ENCODE data around the gene TEX29.

Gene TEX29

DNA sequence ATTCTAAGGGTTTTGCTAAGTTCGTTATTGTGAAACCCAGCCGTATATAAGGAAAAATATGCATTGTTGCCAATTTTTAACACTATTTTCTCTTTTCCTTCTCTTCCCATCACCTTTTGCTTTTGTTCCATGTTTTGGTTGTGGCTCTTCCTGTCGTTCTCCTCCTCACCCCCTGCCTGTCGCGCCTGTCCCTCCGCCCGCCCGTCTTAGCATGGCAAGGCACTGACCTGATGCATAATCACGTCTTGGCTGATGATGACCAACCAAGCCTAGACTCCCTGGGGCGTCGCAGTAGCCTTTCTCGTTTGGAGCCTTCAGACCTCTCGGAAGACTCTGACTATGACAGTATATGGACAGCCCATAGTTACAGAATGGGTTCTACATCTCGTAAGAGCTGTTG, 28.5 kb upstream of the TEX29 start:
- no peak for DNase-seq (ENCODE audit: low read depth in 3 of 3)

DNA sequence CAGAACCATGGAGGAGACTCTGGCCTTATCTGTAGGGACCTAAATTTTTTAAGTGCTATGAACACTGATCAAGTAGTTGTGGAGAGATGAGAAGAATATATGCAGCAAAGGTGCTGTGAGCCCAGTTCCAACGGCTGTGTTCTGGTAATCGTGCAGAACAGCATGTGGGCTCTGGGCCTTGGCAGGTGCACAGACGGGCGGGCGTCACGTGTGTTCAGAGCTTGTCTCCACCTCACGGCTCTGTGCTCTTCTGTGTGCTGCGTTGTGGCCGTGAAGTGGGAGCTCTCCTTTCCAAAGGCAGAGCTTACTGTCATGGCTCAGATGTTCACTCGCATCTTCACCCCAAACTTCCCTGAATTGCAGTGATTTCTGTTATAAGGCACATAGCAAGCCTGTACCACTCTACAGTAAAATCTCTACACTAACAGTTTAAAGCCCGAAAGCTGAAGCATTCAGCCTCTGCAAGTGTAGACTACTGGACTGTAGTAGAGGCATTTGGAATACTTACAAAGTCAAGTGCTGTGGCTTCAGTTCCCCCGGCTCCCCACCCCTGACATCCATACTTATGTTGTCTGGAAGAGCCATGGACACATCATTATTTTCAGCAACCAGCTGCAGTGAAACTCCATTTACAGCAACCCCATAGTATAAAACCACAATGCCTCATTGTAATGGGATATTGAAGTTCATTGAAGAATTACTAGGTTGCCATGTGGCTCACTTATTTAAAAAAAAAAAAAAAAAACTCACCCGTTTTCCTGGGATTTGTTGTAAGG, 27.5 kb upstream of the TEX29 start:
- DNase-seq (ENCODE audit: low read depth in 3 of 3): no peak

- no peak for DNase-seq (ENCODE audit: low read depth in 3 of 3)
Measured at GRCh38 chr13:111295886-111296285, 24.6 kb upstream of the TEX29 start.

- DNase-seq (ENCODE audit: low read depth in 3 of 3): no peak
Measured at GRCh38 chr13:111296417-111296816, 24.0 kb upstream of the TEX29 start.

- no peak for DNase-seq (ENCODE audit: low read depth in 3 of 3)
Measured at GRCh38 chr13:111298214-111298975, 22.0 kb upstream of the TEX29 start.

DNA sequence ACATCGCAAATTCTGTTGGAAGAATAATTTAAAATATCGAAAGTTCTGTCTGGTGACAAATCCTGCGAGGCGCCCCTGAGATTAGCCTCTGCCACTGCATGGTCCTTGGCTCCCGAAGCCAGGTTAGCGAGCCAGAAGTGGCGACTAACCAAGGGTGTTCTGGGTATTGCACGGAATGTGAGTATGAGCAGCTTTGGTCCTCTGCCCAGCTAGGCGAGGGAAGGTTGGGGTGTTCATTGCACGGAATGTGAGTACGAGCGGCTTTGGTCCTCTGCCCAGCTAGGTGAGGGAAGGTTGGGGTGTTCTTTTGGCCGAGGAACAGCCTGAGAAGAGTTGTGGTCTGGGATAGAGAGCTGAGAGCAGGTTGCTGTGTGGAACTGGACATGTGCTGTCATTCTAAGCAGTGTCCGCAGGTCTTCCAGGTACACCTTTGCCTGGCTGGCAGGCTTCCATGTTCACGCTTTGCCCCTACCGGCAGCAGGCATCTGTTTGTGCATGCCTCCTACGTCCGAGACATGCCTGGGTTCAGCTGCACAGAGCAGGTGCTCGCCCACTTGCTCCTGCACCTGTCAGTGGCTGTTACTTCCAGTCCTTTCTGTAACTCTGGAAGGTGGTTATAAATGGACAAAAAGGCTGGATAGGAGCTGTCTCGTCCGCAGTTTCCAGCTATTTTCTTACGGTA, 18.3 kb upstream of the TEX29 start:
- DNase-seq (ENCODE audit: low read depth in 3 of 3): no peak

- DNase-seq (ENCODE audit: low read depth in 3 of 3): no peak
Measured at GRCh38 chr13:111303559-111303958, 16.9 kb upstream of the TEX29 start.

DNA sequence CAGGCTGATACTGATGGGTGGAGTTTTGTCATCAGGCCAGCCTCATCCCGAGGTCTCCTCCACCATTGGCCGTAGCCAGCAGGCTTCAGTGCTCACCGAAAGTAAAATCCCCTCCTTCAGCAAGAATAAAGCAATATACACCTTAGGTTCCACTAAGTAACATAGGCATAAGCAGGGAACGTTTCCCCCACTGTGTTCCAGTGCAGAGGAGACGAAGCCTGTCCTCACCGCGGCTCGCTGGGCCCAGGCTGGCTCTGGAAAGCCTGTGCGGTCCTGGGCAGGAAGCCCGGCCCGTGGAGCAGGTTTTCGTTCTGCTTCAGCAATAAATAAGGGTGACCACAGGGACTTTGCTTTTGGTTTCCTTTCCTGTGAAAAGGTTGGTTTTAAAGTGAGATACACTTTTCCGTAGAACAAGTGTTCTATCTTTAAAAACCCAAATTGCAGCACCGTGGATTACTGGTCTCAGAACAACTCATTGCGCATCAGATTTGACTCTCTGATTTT, 16.3 kb upstream of the TEX29 start:
- DNase-seq (ENCODE audit: low read depth in 3 of 3): no peak

DNA sequence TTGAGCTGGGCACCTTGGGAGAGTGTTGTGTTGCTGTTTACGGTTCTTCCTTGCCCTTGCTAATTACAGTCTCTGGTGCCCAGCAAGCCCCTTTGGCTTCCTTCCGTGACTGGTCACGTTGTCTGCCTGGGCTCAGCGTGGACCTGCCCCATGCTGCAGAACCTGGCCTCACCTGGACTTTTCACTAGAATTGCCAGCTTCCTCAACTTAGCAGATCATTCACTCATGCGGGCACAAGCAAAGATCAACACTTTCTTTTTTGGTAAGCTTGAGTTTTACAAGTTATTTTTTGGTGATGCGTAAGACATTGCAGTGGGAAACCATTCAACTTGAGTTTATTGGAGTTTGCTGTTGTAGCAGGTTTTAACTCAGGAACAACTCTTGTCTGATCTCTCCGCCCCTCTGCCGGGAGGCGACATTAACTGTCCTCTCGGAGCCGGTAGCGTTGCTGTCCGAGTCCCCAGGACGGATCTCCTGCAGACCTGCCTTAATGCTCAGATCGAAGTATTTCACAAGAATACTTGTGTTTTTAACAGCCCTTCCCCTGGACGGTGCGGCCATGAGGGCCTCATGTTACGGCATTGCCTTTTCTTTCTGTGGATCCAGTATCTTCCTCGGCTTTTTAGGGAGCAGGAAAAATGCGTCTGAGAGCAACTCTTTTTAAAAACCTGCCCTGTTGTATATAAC, 15.7 kb upstream of the TEX29 start:
- no peak for DNase-seq (ENCODE audit: low read depth in 3 of 3)

GRCh38 chr13:111312944-111313590, 7.4 kb upstream of the TEX29 start:
- DNase-seq (ENCODE audit: low read depth in 3 of 3): no peak

DNA sequence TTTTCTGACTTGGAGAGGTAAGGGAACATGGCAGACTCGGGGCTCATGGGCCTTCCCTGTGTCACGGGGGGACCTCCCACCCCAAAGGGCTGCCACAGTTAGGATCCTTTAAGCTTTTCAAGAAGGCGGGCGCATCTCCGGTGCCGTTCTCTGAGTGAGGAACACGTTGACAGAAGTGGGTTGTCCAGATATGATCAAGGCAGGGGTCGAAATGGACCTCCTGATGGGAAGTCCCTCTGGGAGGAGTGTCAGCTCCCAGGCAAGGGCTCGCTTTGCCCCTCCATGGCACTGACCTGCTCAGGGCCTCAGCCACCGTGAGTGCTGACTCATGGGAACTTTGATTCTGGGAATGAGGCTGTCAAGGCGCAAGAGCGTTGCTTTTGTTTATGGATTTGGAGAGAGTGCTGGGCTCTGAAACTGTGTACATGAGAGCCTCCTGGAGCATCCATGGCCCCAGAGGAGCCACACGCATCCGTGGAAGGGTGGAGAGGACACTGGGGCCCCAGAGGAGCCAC, 6.5 kb upstream of the TEX29 start:
- no peak for DNase-seq (ENCODE audit: low read depth in 3 of 3)

GRCh38 chr13:111314852-111315251, 5.6 kb upstream of the TEX29 start:
- DNase-seq (ENCODE audit: low read depth in 3 of 3): no peak

GRCh38 chr13:111315347-111315995, 5.0 kb upstream of the TEX29 start:
- DNase-seq (ENCODE audit: low read depth in 3 of 3): no peak

GRCh38 chr13:111316161-111316730, 4.2 kb upstream of the TEX29 start:
- DNase-seq (ENCODE audit: low read depth in 3 of 3): no peak

DNA sequence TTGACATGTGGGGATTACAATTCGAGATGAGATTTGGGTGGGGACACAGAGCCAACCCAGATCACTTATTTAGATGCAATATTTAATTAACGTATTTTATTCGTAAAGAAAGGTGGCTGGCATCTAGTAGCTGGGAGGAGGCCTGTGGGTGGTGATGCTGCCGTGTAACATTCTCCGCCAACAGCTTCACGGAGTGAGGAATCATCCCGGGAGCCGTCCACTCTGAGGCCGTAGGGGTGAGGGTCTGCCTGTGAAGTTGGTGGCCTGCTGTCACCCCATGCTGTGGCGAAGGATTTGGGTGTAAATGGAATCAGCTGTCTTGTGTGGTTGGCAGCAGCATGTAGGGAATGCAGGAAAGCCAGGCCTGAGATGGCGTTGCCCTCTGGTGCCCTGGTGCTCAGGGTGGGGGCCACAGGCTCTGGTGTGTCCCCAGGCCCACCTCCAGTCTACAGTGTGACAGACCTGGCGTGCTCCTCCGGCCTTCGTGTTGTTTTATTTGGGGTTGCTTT, 3.3 kb upstream of the TEX29 start:
- no peak for DNase-seq (ENCODE audit: low read depth in 3 of 3)

DNA sequence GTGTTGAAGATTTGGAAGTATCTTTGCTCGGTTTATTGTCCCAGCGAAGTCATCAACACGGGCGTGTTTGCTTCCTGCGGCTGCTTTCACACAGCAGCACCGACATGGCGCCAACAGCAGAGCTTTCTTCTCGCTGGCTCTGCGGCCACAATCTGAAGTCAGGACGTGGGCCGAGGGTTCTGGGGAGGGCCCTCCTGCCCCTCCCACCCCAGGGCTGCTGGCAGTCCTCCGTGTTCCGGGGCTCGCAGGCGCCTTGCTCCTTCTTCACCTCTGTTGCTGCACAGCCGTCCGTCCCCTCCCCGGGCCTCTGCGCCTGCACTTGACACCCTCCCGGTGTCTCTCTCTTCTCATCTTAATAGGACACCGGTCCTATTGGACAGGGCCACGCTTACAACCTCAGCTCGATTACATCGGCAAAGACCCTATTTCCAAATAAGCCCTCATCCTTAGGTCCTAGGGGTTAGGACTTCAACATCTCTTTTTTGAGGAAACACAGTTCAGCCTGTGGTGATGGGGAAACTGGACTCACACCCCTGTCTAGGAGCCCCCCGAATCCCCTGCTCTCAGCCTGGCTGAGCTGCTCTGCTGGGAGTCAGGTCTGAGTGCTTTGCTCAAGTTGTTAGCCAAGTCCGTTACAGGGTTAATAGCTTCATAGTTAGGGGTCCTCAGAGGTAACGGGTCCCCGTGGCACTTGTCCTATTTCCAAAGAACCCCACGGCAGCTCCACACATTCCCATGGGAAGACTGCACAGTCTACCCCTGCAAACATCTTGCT, 2.7 kb upstream of the TEX29 start:
- no peak for DNase-seq (ENCODE audit: low read depth in 3 of 3)

DNA sequence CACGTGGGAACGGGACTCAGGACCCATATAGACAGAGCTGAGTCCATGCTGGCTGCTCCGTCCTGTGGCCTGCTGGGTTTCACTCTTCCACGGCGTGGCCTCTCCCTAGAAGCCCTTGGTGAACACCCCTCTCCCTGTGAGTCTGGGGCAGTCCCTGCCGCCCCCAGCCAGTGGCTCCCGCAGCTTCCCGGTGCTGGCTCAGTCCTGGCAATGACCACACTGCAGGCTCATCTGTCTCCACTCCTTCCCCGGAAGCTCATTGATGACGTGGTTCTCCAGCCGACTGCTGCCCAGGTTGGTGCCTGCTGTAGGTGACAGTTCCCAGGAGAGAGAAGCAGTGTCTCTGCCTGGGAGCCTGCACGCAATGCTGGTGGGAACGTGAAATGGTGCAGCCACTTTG, 2.1 kb upstream of the TEX29 start:
- no peak for DNase-seq (ENCODE audit: low read depth in 3 of 3)

DNA sequence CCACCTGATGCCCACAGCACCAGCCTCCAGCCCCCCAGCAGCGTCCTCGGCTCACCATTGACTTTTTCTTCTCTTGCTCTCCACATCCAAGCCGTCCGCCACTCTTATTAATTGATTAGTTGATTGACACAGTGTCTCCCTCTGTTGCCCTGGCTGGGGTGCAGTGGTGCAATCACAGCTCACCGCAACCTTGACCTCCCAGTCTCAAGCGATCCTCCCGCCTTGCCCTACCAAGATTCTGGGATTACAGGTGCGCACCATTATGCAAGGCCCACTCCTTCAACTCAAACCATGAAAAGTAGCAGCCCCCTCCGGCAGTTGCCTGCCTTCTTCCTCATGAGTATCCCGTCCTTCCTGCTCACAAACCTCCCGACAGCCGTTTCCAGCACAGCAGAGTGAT, 921 bp upstream of the TEX29 start:
- DNase-seq (ENCODE audit: low read depth in 3 of 3): no peak

Measured in stimulated activated CD4-positive, alpha-beta T cell treated with anti-CD3 and anti-CD28 coated beads, TNF-alpha, amount 100 ng/mL, for 24 hours (primary cell).